B cell (primary cell): Measurements from ENCODE around the gene ESCO1. TPM values are rescaled to one million over a fixed set of nuclear protein-coding genes. Genes with fewer than 3 reads are reported as not detected.
"Not testable (repeated sequence)": the region's sequence is repeated elsewhere in the genome, so short reads cannot be mapped to it uniquely, and the experiment has no call there.

ENCODE experiments used
- ATAC-seq: fragments of 200-7000 bp; cut with Tn5 transposase; one replicate; pipeline ENCODE4 v1.10.0; 2021; ENCODE audit warnings: low read depth, mild to moderate bottlenecking, moderate number of reproducible peaks, moderate library complexity
- CTCF ChIA-PET: fragments of 350-600 bp; sonication (Branson Sonifier 250); formaldehyde crosslinking; loops from one replicate; lab custom pipeline; 2021; ENCODE audit warnings: antibody characterized with exemption, inconsistent platforms; lab: Charles Lee
- POLR2A ChIA-PET: fragments of 350-600 bp; sonication (Branson Sonifier 250); formaldehyde crosslinking; loops from one replicate; lab custom pipeline; 2021; ENCODE audit warnings: antibody characterized with exemption; lab: Charles Lee
- DNase-seq: peaks from one replicate; pipeline ENCODE4 v3.0.0; 2013
- H2AFZ ChIP-seq: 2 replicates; pipeline ENCODE4 v1.6.1; 2012; ENCODE audit warnings: mild to moderate bottlenecking, low read depth, low read length; ENCODE audit not compliant: insufficient read depth, poor library complexity, severe bottlenecking
- H3K27ac ChIP-seq, 2 donors: 1 replicate in 1 of 2; 2 replicates in 1 of 2; pipeline ENCODE4 v1.5.1; 2012 to 2013; ENCODE audit warnings: low read length in 2 of 2, mild to moderate bottlenecking in 2 of 2, moderate library complexity in 1 of 2
- H3K27me3 ChIP-seq, 4 experiments: fragments of 200-600 bp in 1 of 4; sonication (generic) in 1 of 4; replicated peaks in 1 of 4; 1 replicate in 2 of 4; 2 replicates in 2 of 4; pipeline versions ENCODE4 v1.6.1 to v1.7.0; 2013 to 2016; ENCODE audit warnings: low read length in 3 of 4, mild to moderate bottlenecking in 2 of 4, mixed read lengths in 1 of 4, moderate library complexity in 1 of 4; ENCODE audit not compliant: insufficient read depth in 4 of 4, control insufficient read depth in 3 of 4; ENCODE audit errors: control extremely low read depth in 1 of 4
- H3K36me3 ChIP-seq, 2 experiments: replicated peaks in 1 of 2; 1 replicate in 1 of 2; 2 replicates in 1 of 2; pipeline versions ENCODE4 v1.6.1 to v1.7.1; 2013; ENCODE audit warnings: low read length in 1 of 2; ENCODE audit not compliant: insufficient read depth in 2 of 2, control insufficient read depth in 1 of 2; ENCODE audit errors: control extremely low read depth in 1 of 2, extremely low read depth in 1 of 2
- H3K4me1 ChIP-seq, 2 donors: fragments of 200-600 bp in 1 of 2; sonication (generic) in 1 of 2; 1 replicate in 1 of 2; 2 replicates in 1 of 2; pipeline versions ENCODE4 v1.5.1 to v1.6.1; 2013 to 2017; ENCODE audit warnings: low read length in 2 of 2; ENCODE audit not compliant: control insufficient read depth in 2 of 2, insufficient read depth in 2 of 2
- H3K4me2 ChIP-seq: replicated peaks from 2 replicates; pipeline ENCODE3; 2012; ENCODE audit warnings: mild to moderate bottlenecking, low read depth, low read length; ENCODE audit not compliant: poor library complexity, severe bottlenecking
- H3K4me3 ChIP-seq, 5 experiments: fragments of 200-600 bp in 1 of 5; sonication (generic) in 1 of 5; 1 replicate in 3 of 5; 2 replicates in 2 of 5; pipeline versions ENCODE4 v1.5.1 to v1.7.0; 2011 to 2016; ENCODE audit warnings: low read length in 4 of 5, mild to moderate bottlenecking in 4 of 5, low read depth in 2 of 5, control low read depth in 1 of 5, moderate library complexity in 1 of 5; ENCODE audit not compliant: insufficient read depth in 1 of 5; ENCODE audit errors: control extremely low read depth in 1 of 5, extremely low read depth in 1 of 5
- H3K79me2 ChIP-seq: fragments of 200-600 bp; sonication (generic); one replicate; pipeline ENCODE4 v1.6.0; 2016; ENCODE audit warnings: low read length; ENCODE audit not compliant: control insufficient read depth, insufficient read depth
- H3K9ac ChIP-seq: fragments of 200-600 bp; sonication (generic); 2 replicates; pipeline ENCODE4 v1.6.1; 2017; ENCODE audit warnings: mild to moderate bottlenecking, low read length, moderate library complexity
- H3K9me3 ChIP-seq, 3 donors: one replicate each; pipeline versions ENCODE4 v1.6.1 to v1.7.1; 2013; ENCODE audit warnings: low read length in 2 of 3; ENCODE audit not compliant: control insufficient read depth in 2 of 3, insufficient read depth in 1 of 3; ENCODE audit errors: control extremely low read depth in 1 of 3
- H4K20me1 ChIP-seq: 2 replicates; pipeline ENCODE4 v1.6.0; 2012; ENCODE audit warnings: mild to moderate bottlenecking, low read length; ENCODE audit not compliant: insufficient read depth, control insufficient read depth, poor library complexity, severe bottlenecking
- H3K27ac Mint-ChIP-seq: one replicate; pipeline ENCODE4 v1.8.0; 2021; ENCODE audit warnings: mixed read lengths
- H3K27me3 Mint-ChIP-seq: one replicate; pipeline ENCODE4 v1.8.0; 2021; ENCODE audit warnings: mixed read lengths
- H3K4me1 Mint-ChIP-seq: one replicate; pipeline ENCODE4 v1.8.0; 2021; ENCODE audit warnings: mixed read lengths
- H3K4me3 Mint-ChIP-seq: one replicate; pipeline ENCODE4 v1.8.0; 2021; ENCODE audit warnings: mixed read lengths
- H3K9me3 Mint-ChIP-seq: one replicate; pipeline ENCODE4 v1.8.0; 2022; ENCODE audit warnings: mixed read lengths; ENCODE audit not compliant: insufficient read depth
- CTCF ChIP-seq: fragments of 200-600 bp; IDR thresholded peaks from one replicate; pipeline ENCODE4 v1.8.0; 2022; ENCODE audit warnings: antibody characterized with exemption, mild to moderate bottlenecking
- EZH2 ChIP-seq: IDR thresholded peaks from 2 replicates; pipeline ENCODE4 v1.6.1; 2012; ENCODE audit warnings: borderline replicate concordance, low read depth, mild to moderate bottlenecking, moderate library complexity, low read length; ENCODE audit not compliant: insufficient read depth, poor library complexity, severe bottlenecking
- WGBS: methylation state at CpG from one replicate; pipeline ENCODE4 v1.1.5; 2013; ENCODE audit warnings: missing lambda C conversion rate; ENCODE audit not compliant: insufficient coverage; 5-methylcytosine and 5-hydroxymethylcytosine counted together
- intact Hi-C: fragments of 100-400 bp; cut with micrococcal nuclease; formaldehyde crosslinking; loops from one replicate; pipeline ENCODE4 v1.10.0; 2022
- polyA plus RNA-seq: library from polyadenylated mRNA; depleted of rRNA; stranded (reverse); fragments of >200 nt; gene quantifications from 2 replicates; pipeline ENCODE4 v1.2.3, GENCODE V29; 2012
- total RNA-seq, 2 donors: library from RNA; stranded (reverse); fragments of 120-200 nt in 1 of 2; gene quantifications; 1 replicate in 1 of 2; 2 replicates in 1 of 2; pipeline versions ENCODE4 v1.2.3 to v1.2.4, GENCODE V29; 2013 to 2022

Gene ESCO1
- total and polyA plus RNA-seq, 2 donors (not counting 1 experiment from before 2014, with no cell fraction given) = 8.5 to 30.0 TPM

DNA sequence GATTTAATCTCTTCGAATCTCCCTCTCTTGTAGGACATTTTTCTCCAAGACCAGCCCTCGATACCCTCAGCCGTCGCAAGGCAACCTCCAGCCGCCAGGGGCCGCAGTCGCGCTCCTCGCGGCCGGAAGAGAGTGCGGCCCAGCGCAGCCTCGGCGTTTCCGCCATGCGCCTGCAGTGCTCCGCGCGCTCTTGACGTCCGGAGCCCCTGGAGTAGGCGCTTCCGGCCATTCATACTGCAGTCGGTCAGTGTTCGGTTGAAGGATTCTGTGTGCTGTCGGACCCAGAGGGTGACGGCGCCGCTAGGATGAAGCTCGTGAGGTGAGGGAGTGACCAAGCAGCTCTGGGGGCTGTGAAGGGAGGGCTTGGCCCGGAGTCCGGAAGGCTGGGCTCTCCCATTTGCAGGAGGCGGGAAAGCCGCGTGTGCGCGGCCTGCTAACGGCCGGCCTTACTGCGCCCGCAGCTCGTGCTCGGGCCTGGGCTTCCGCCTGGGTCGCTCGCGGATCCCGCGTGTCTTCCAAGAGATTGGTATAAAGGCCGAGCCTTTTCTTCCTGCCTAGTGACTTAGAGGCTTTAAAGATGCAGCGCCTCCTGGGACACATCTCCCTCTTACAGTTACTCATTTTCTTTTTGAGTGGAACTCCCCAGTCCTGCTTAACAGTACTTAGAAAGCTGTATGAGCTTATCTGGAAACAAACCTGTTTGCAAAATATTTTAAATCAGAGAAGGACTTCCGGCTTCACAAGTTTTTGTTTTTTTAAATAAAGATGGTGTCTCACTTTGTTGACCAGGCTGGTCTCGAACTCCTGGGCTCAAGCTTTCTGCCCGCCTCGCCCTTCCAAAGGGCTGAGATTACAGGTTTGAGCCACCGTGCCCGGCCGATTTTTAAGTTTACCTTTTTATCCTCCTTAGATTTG is 11.9 kb upstream of the ESCO1 start, which contains the start of gene SNRPD1:
TSS of gene SNRPD1 (plus strand) at position 190 of the 915 bp plus-strand sequence. CDS start at position 306, 116 bp downstream.
- Histone ChIP-seq H3K4me1 (peaks cover 13 to 22% of the 10 kb centered on the region in 2 donors), H3K9ac (peak within 1 kb of the TSS; percentile 87), H3K4me2 (peak within 1 kb of the TSS; percentile 80), H3K27me3 (no peaks in the 10 kb centered on the region), H3K36me3 (peaks cover 0 to 4% of the 10 kb centered on the region in 2 experiments), H4K20me1 (peaks cover 27% of the 10 kb centered on the region), H3K9me3 (no peaks in the 10 kb centered on the region), H3K79me2 (peaks cover 62% of the 10 kb centered on the region), H3K4me3 (peak within 1 kb of the TSS; percentile 68 to 94 (median 85)), H2AFZ (peak within 1 kb of the TSS; percentile 91), H3K27ac (peak within 1 kb of the TSS; percentile 87 to 89)
- peaks cover 33% of the 10 kb centered on the region for H3K4me1 Mint-ChIP-seq
- TF ChIP-seq EZH2 (no peak), CTCF (peak; percentile 90)
- no peaks in the 10 kb centered on the region for H3K9me3 Mint-ChIP-seq
- ATAC-seq (peak; percentile 99), DNase-seq (peak; percentile 92)
- H3K27ac Mint-ChIP-seq = peak within 1 kb of the TSS; percentile 98
- CTCF ChIA-PET = interaction anchor here (0.7 to 6.9 kb wide), 8 partner anchors 13 to 240 kb away, joined by 3 to 108 read pairs (median 4); partner anchors contain the start of gene ESCO1
- intact Hi-C loops = loop anchor here (1.0 to 5.0 kb wide), 5 partner anchors 12 to 240 kb away; partner anchors contain the start of genes ESCO1 and MIB1
- under 1% methylated on average over 53 of the region's 59 CpGs for WGBS
- peak within 1 kb of the TSS; percentile 99 for H3K4me3 Mint-ChIP-seq
- POLR2A ChIA-PET = interaction anchor here (0.6 to 4.1 kb wide), 4 partner anchors 11 to 128 kb away, joined by 3 to 48 read pairs (median 4); partner anchors contain the start of genes ABHD3, ESCO1 and MIB1
- no peaks in the 10 kb centered on the region for H3K27me3 Mint-ChIP-seq

GRCh38 chr18:21611401-21612124 is 11.1 kb upstream of the ESCO1 start:
- CTCF ChIA-PET = interaction anchor here (0.7 to 6.9 kb wide), 7 partner anchors 12 to 131 kb away, joined by 3 to 108 read pairs (median 4); partner anchors contain the start of genes ABHD3 and ESCO1
- peak overlapping the region; percentile 91 for H2AFZ ChIP-seq
- not testable (repeated sequence) for H3K9me3 ChIP-seq, H3K27me3 ChIP-seq, ATAC-seq, H3K36me3 ChIP-seq, H3K9me3 Mint-ChIP-seq, H3K27me3 Mint-ChIP-seq
- POLR2A ChIA-PET = interaction anchor here (1.4 to 4.1 kb wide), 2 partner anchors 11 to 129 kb away, joined by 5 to 48 read pairs; partner anchors contain the start of genes ESCO1 and MIB1
- WGBS = 61% methylated on average over 23 of the region's 30 CpGs
- peak overlapping the region; percentile 87 for H3K9ac ChIP-seq
- H3K4me3 Mint-ChIP-seq = peak overlapping the region; percentile 99
- H3K27ac Mint-ChIP-seq = peak overlapping the region; percentile 98
- DNase-seq = peak; percentile 21
- peak overlapping the region; percentile 87 to 89 for H3K27ac ChIP-seq
- peak overlapping the region; percentile 8 to 94 (median 85) for H3K4me3 ChIP-seq
- peaks cover 19% of the 10 kb centered on the region for H4K20me1 ChIP-seq
- peaks cover 13 to 22% of the 10 kb centered on the region in 2 donors for H3K4me1 ChIP-seq
- peak overlapping the region; percentile 80 for H3K4me2 ChIP-seq
- intact Hi-C loops = loop anchor here (1.0 to 5.0 kb wide), 5 partner anchors 11 to 241 kb away; partner anchors contain the start of genes ESCO1 and MIB1
- peaks cover 54% of the 10 kb centered on the region for H3K79me2 ChIP-seq
- H3K4me1 Mint-ChIP-seq = peaks cover 30% of the 10 kb centered on the region
